Loucy (cell line): ENCODE data around the gene HTRA3.

Experiments used
- EZH2phosphoT487 ChIP-seq: fragments of 200-600 bp; IDR thresholded peaks from 2 replicates; pipeline ENCODE4 v1.6.1; 2018; ENCODE audit warnings: antibody characterized with exemption, mild to moderate bottlenecking, moderate library complexity, borderline replicate concordance
- TF ChIP-seq, protein P1 (sequence below): fragments of 200-600 bp; sonication (generic); conservative IDR thresholded peaks from 2 replicates; pipeline ENCODE4 v1.5.1; 2014; ENCODE audit warnings: mild to moderate bottlenecking, antibody characterized with exemption, low read length

DNA sequence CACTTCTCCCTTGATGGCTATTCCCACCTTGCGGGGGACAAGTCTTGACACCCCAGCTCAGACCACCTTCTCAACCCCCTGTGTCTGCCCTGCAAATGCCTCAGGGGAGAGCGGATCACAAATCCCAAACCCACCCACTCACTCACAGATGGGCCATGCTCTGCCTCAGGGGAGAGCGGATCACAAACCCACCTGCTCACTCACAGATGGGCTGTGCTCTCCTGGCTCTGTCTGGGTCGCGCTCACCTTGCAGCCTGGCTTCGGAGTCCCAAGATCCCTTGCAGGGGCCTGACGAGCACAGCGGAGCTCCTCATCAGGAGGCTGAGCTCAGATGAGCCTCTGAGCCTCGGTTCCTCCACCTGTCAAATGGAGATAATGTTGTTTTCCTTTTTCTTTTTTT, 38.6 kb downstream of the HTRA3 start:
- TF ChIP-seq, protein P1, sequence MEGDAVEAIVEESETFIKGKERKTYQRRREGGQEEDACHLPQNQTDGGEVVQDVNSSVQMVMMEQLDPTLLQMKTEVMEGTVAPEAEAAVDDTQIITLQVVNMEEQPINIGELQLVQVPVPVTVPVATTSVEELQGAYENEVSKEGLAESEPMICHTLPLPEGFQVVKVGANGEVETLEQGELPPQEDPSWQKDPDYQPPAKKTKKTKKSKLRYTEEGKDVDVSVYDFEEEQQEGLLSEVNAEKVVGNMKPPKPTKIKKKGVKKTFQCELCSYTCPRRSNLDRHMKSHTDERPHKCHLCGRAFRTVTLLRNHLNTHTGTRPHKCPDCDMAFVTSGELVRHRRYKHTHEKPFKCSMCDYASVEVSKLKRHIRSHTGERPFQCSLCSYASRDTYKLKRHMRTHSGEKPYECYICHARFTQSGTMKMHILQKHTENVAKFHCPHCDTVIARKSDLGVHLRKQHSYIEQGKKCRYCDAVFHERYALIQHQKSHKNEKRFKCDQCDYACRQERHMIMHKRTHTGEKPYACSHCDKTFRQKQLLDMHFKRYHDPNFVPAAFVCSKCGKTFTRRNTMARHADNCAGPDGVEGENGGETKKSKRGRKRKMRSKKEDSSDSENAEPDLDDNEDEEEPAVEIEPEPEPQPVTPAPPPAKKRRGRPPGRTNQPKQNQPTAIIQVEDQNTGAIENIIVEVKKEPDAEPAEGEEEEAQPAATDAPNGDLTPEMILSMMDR, result no peak
- no peak for TF ChIP-seq EZH2phosphoT487
